Measurements from ENCODE around the gene KRTAP10-2.

- TF ChIP-seq CTCF (IDR thresholded peaks at IDR 0.05; ENCODE audit: borderline replicate concordance, extremely low read depth, low read length, poor library complexity, severe bottlenecking) (no peak), EZH2 (IDR thresholded peaks at IDR 0.05; ENCODE audit: borderline replicate concordance, low read depth, low read length, severe bottlenecking) (no peak)
These were observed 32.6 kb downstream of the KRTAP10-2 start for GRCh38 chr21:44518686-44519085.
